GM18519 (cell line): ENCODE results near the gene DMPK.
"Not testable (repeated sequence)": the region's sequence is repeated elsewhere in the genome, so short reads cannot be mapped to it uniquely, and the experiment has no call there.

Experiments used
- ATAC-seq: cut with Tn5 transposase; IDR thresholded peaks from one replicate; pipeline ENCODE4 v1.9.1; 2021; ENCODE audit warnings: mild to moderate bottlenecking, moderate library complexity; ENCODE audit not compliant: unreplicated experiment, low FRiP score

DMPK gene

DNA sequence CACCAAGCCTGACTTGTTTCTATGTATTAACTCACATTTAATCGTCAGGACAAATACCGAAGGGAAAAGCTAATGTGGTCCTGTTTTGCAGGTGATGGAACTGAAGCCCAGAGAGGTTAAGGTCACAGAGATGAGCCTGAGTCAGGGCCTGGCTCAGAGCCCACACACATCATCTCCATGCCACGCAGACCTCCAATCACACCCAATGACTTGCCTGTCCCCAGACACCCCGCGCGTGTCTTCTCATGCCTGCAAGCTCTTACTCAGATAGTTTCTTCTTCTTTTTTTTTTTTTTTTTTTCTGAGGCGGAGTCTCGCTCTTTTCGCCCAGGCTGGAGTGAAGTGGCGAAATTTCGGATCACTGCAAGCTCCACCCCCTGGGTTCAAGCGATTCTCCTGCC, 29.7 kb downstream of the DMPK start:
- no peak for ATAC-seq

DNA sequence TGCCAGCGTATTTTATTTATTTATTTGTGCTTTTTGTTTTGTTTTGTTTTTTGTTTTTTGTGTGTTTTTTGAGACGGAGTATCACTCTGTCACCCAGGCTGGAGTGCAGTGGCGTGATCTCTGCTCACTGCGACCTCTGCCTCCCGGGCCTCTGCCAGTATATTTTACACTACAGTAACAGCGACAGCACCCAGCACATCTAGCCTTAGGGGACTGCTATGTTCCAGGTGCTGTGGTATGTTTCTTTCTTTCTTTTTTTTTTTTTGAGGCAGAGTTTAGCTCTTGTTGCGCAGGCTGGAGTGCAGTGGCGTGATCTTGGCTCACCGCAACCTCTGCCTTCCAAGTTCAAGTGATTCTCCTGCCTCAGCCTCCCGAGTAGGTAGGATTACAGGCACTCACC, 30.8 kb downstream of the DMPK start:
- ATAC-seq: not testable (repeated sequence)

DNA sequence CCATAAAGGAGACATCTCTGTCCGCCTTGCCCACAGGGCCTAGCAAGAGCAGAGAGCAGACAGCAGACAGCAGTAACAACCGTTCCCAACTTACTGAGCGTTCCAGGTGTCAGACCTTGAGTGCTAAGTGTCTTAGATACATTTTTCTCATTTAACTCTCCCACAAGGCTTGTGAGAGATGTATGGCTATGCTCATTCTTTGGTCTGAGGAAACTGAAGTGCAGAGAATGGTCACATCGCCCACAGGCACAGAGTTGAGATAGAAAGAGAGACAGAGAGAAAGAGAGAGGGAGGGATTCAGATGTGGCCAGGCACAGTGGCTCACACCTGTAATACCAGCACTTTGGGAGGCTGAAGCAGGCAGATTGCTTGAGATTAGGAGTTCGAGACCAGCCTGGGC, 34.8 kb downstream of the DMPK start:
- ATAC-seq: no peak

DNA sequence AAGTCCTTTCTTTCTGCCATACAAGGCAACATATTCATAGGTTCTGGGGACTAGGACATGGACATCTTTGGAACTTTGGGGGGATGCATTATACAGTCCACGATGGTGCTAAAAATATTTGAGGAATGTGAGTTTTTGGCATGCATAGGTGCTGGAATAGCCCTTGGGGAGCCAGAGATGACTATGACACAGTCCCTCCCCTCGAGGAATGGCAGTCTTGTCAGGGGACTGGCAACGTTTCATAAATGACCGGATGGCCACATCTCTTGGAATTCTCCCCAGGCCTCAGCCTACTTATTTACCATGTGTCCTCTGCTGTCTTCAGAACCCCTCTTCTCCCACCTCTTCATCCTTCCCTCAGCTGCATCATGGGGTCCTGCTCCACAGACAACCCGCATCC, 35.4 kb downstream of the DMPK start:
- ATAC-seq: no peak

DNA sequence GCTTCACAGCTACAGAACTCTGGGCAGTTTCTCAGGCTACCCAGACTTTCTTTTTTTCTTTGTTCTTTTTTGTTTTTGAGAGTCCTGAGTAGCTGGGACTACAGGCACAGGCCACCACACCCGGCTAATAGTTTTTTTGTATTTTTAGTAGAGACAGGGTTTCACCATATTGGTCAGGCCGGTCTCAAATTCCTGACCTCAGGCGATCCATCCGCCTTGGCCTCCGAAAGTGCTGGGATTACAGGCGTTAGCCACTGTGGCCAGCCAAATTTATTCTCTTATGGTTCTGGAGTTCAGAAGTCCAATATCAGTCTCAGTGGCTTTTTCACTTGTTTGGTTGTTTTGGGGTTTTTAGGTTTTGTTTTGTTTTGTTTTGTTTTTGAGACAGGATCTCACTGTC, 36.7 kb downstream of the DMPK start:
- ATAC-seq: no peak

DNA sequence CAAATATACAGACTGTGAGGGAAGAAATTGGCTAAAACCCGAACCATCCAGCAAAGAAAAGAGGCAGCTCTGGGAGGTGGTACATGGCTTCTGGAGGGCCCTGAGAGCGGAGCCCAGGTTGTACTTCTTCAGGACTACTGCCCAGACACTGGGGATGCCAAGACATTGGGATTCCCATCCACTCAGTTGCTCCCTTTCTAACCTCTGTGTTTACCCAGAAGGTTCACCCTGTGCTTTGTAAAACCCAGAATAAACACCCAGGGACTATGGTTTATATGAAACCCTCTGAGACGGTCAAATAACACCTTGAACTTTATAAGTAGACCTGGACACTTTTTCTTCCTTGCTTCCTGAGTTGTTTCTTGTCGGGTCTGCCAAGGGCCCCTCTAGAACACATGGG, 39.3 kb downstream of the DMPK start:
- no peak for ATAC-seq

DNA sequence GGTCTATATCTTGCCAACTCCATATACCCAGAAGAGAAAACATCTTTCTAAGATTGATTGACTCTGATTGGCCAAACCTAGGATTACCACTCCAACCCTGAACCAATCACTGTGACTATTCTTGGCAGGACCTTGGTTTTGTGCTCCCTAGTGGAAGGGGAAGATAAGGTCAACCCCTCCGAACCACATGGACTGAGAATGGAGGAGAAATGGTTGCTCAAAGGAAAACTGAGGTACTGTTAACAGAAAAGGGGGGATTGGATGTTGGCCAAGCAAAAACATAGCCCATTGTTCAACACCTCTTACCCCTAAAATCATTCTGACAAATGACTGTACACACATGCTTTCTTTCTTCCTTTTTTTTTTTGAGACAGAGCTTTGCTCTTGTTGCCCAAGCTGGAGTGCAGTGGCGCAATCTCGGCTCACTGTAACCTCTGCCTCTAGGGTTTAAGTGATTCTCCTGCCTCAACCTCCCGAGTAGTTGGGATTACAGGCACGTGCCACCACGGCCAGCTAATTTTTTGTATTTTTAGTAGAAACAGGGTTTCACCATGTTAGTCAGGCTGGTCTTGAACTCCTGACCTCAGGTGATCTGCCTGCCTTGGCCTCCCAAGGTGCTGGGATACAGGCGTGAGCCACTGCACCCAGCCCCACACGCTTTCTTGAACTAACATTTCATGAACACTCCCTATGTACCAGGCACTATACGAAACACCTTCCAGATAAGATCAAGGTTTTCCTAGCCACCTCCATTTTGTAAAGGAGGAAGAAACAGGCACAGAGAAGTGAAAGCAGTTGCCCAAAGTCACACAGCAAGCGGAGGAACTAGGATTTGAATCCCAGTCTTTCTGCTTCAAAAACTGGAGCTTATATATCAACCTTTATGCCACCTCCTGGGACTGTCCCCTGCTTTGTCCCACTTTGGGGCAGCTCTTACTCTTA, 42.5 kb downstream of the DMPK start:
- ATAC-seq: no peak

DNA sequence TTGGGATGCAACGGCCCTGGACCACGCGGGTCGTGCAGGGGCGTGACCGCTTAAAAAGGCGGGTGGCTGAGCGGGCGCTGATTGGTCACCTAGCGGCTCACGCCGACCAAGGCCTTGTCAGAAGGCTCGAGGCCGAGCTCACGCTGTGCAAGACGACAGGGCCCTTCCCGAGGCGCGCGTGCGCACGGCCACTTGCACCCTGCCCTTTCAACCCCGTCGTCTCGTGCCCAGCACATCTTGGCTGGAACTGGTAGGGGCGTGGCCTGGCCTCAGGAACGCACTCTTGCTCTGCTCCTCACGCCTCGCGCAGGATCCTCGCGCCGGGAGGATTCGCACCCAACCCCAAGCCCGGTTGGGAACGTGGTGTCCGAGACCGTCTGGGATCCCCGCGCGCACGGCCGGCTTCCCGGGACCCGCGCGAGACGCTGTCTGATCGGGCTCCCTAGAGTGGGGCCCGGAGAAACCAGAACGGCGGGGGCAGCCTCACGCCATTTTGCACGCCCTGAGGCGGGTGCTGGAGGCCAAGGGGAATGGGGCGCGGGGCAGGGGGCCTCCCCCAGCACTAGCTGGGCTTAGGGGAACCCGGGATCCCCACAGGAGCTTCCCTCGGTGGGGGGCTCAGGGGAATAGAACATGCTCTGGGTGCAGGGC, 49.0 kb downstream of the DMPK start, which contains the start of gene MEIOSIN:
MEIOSIN (plus strand) TSS at position 280 of the 651 bp plus-strand sequence. CDS start 1,938 bp downstream, outside the sequence.
- no peak for ATAC-seq

DNA sequence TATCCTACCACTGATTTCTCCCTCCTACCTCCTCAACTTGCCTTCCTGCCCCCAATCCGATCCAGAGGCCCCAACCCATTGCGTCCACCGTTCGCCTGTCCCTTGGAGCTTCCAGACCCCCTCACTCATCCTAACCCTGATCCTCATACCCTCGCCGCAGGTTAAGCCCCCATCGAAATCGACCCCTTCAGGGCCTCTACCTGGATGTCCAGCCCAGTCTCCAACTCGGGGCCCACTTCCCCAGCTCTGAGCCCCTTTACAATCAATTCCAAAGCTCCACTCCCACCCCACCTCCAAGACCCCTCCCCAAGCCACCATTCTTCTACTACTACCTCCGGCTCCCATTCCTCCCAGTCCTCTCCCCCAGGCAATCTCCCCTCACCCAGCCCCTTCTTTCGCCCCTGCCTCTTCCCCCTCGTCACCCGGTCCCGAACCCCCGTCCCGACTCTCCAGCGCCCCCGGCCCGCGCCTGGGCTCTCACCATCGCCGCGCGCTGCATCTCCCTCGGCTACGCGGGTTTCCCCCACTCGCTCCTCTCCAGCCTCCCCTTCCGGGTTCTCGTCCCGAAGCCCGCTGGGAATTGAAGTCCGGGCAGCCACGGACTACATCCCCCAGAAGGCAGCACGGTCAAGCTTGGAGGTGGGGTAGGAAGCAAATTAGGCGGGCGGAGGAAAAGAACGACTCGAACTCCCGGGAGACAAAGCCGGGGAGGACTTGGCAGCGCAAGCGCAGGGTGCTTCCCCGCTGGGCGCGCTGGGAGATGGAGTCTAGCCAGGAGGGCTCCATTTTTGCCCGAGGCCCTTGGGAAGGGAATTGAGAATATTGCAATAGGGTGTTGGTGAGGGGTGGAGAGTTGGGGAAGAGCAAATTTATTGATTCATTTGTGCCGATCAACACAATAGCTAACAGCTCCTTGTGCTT, 51.7 kb downstream of the DMPK start, which contains the start of gene FBXO46:
FBXO46 (minus strand) TSS at position 529 of the 921 bp plus-strand sequence. CDS start 17,401 bp downstream, outside the sequence.
- peak; percentile 72 for ATAC-seq

DNA sequence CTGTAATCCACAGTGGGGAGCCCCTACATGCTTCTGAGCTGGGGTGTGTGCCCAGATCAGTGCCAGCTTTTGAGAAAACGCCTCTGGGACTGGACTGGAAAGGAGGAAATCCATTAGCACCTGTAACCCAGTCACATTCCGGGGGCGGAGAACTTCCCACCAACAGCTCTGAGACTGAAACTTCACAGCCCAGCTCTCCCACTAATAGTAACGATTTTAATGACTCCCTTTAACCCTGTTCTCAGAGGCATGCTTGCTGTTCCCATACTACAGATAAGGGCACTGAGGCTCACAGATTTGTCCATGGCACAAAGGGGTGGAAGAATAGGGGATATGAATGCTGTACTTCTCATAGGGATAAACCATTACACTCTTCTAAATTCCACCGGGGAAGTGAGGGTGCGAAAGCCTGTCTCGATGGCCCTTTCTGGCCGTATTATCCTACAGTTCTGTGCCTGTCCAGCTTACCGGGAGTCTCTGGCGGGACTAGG, 52.4 kb downstream of the DMPK start:
- no peak for ATAC-seq

DNA sequence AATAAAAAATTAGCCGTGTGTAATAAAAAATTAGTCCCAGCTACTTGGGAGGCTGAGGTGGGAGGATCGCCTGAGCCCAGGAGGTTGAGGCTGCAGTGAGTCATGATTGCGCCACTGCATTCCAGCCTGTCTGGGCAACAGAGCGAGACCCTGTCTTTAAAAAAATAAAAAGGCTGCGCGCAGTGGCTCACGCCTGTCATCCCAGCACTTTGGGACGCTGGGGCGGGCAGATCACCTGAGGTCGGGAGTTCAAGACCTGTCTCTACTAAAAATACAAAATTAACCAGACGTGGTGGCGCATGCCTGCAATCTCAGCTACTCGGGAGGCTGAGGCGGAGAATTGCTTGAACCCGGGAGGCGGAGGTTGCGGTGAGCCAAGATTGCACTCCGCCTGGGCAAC, 53.6 kb downstream of the DMPK start:
- not testable (repeated sequence) for ATAC-seq

DNA sequence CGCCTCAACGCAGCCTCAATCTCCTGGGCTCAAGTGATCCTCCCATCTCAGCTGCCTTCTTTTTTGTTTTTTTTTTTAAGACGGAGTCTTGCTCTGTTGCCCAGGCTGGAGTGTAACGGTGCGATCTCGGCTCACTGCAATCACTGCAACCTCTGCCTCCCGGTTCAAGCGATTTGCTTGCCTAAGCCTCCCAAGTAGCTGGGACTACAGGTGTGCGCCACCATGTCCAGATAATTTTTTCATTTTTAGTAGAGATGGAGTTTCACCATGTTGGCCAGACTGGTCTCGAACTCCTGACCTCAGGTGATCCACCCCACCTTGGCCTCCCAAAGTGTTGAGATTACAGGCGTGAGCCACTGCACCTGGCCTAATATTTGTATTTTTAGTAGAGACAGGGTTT, 62.2 kb downstream of the DMPK start:
- ATAC-seq: not testable (repeated sequence)
